ENCODE results near the gene MS4A6A.
"Not testable (repeated sequence)": the region's sequence is repeated elsewhere in the genome, so short reads cannot be mapped to it uniquely, and the experiment has no call there.

The MS4A6A gene

GRCh38 chr11:60211206-60211605 is 28.3 kb upstream of the MS4A6A start:
- no peak overlapping the region for H3K4me3 ChIP-seq (replicated peaks in 1 of 2; ENCODE audit: low read depth in 2 of 2, low read length in 2 of 2)
- no peak for TF ChIP-seq CTCF (IDR thresholded peaks at IDR 0.05; ENCODE audit: low read depth, low read length)
- no peak for DNase-seq (ENCODE audit: low read depth in 2 of 2)

GRCh38 chr11:60209977-60210376 is 27.1 kb upstream of the MS4A6A start:
- TF ChIP-seq CTCF (IDR thresholded peaks at IDR 0.05; ENCODE audit: low read depth, low read length) = no peak
- no peak for DNase-seq (ENCODE audit: low read depth in 2 of 2)
- no peak overlapping the region for H3K4me3 ChIP-seq (replicated peaks in 1 of 2; ENCODE audit: low read depth in 2 of 2, low read length in 2 of 2)

GRCh38 chr11:60208951-60209350 is 26.1 kb upstream of the MS4A6A start:
- no peak for TF ChIP-seq CTCF (IDR thresholded peaks at IDR 0.05; ENCODE audit: low read depth, low read length)
- no peak for DNase-seq (ENCODE audit: low read depth in 2 of 2)
- no peak overlapping the region for H3K4me3 ChIP-seq (replicated peaks in 1 of 2; ENCODE audit: low read depth in 2 of 2, low read length in 2 of 2)

GRCh38 chr11:60208146-60208895 is 25.4 kb upstream of the MS4A6A start:
- DNase-seq (ENCODE audit: low read depth in 2 of 2) = no peak
- TF ChIP-seq CTCF (IDR thresholded peaks at IDR 0.05; ENCODE audit: low read depth, low read length) = no peak
- H3K4me3 ChIP-seq (replicated peaks in 1 of 2; ENCODE audit: low read depth in 2 of 2, low read length in 2 of 2) = no peak overlapping the region

- no peak overlapping the region for H3K4me3 ChIP-seq (replicated peaks in 1 of 2; ENCODE audit: low read depth in 2 of 2, low read length in 2 of 2)
- TF ChIP-seq CTCF (IDR thresholded peaks at IDR 0.05; ENCODE audit: low read depth, low read length) = no peak
Observed at GRCh38 chr11:60206616-60207015, 23.7 kb upstream of the MS4A6A start.

GRCh38 chr11:60204922-60205321 is 22.0 kb upstream of the MS4A6A start:
- no peak for TF ChIP-seq CTCF (IDR thresholded peaks at IDR 0.05; ENCODE audit: low read depth, low read length)
- H3K4me3 ChIP-seq (replicated peaks in 1 of 2; ENCODE audit: low read depth in 2 of 2, low read length in 2 of 2) = no peak overlapping the region
- DNase-seq (ENCODE audit: low read depth in 2 of 2) = no peak

More at GRCh38 chr11:60206616-60207015, 23.7 kb upstream of the MS4A6A start:
- DNase-seq (ENCODE audit: low read depth in 2 of 2) = no peak

- not testable (repeated sequence) for H3K4me3 ChIP-seq (replicated peaks in 1 of 2; ENCODE audit: low read depth in 2 of 2, low read length in 2 of 2); DNase-seq (ENCODE audit: low read depth in 2 of 2)
Observed at GRCh38 chr11:60201334-60201733, 18.5 kb upstream of the MS4A6A start.
